GM21529 (cell line): ENCODE results near the gene ATP1B4.

Experiments used
- ATAC-seq: cut with Tn5 transposase; IDR thresholded peaks from one replicate; pipeline ENCODE4 v1.9.1; 2021; ENCODE audit not compliant: unreplicated experiment

The ATP1B4 gene

DNA sequence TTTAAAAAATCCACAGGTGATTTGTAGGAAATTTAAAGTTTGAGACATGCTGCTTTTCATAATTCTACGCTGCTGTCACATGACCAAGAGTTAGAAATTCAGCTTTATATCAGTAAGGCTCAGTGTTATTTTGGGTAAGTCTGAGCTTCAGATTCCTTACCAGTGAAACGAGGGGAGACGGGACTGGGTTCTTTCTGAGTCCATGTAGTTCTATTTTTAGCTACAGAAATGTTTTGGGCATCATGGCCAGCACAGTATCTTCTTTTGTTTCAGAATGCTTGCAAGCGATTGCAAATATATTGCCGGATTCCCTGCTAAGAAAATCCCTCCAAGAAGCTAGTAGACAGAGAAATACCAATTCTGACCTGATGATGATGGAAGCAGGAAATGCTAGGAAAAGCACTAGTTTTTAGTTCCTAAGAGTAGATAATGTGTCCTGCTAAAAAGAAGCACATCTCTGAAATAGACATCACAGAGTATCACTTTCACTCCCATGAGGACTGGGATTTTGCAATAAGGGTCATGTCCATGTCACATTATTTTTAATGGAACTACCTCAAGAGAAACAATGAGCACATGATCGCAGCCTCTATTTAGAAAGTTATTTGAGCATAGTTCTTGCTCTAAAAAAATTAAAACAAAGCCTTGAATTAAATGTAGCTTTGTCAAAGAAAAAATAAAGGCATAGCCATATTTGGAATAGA, 10.9 kb downstream of the ATP1B4 start:
- no peak for ATAC-seq

DNA sequence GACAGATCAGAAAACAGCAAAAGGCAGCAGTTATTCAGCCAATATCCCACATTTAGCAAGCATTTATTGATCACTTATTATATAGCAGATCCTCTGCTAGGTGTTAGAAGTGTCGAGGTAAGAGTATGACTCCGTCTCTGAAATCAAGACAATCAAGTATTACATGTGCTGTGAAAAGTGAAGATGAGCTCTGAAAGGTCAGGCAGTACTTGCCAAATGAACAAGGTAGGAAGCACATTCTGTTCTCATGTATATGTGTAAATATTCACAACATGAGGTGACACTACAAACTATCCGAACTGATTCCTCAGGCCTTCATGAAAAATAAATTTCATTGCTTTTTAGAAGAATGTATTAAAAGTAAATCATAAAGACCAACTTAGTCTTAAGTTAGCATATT, 15.3 kb downstream of the ATP1B4 start:
- no peak for ATAC-seq

GRCh38 chrX:120377715-120378114, 15.8 kb downstream of the ATP1B4 start:
- ATAC-seq: no peak

- ATAC-seq: no peak
Measured at GRCh38 chrX:120378570-120378969, 16.7 kb downstream of the ATP1B4 start.

DNA sequence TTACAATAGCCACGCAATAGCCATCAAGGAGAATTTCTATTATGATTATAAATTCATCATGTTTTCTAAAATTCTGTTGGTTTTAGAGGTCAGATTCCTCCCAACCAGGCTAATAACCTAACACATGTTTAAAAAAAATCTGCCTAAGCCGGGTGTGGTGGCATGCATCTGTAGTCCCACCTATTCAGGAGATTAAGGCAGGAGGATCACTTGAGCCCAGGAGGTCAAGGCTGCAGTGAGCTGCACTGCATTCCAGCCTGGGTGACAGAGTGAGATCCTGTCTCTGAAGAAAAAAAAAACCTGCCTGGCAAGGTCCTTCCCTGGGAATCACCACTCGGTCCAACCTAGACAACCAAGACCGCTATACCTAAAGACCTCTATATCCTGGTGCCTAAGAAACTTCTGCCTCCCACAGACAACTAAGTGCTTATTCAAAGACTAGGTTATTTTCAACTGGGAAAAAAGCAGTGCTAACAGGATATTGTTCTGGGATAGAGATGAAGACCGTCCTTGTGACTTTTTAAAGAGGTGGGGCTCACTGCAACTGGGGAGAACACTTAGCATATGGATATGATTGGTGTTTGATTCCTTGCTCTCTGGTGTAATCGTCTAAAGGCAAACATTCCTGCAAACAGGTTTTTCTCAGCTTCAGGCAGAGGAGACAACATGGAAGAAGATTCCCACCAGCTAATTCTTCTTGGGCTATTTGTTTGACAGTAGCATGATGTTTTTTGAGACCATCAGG, 18.2 kb downstream of the ATP1B4 start:
- ATAC-seq: no peak

DNA sequence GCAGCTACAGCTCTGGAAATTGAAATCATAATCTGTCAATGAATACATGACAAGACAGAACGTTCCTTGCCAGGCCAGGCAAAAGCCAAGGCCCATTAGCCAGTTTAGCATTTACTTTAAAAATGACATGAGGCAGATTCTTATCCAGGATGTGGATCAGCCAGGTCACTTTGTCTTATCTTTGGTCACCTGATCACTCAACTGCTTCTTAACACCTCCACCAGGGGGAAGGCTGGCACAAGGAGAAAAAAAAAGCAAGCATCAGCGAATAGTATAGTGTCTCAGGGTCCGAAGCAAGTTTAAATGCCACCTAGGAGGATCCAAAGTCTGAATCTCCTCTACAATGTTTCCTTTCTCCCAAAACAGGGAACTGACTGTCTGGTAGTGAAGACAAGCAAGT, 18.8 kb downstream of the ATP1B4 start:
- ATAC-seq: peak; percentile 68

- ATAC-seq: no peak
Measured at GRCh38 chrX:120401301-120401700, 39.4 kb downstream of the ATP1B4 start.

GRCh38 chrX:120402369-120402768, 40.5 kb downstream of the ATP1B4 start:
- ATAC-seq: no peak

- no peak for ATAC-seq
Measured at GRCh38 chrX:120406638-120407037, 44.7 kb downstream of the ATP1B4 start.

- ATAC-seq: no peak
Measured at GRCh38 chrX:120408168-120408567, 46.3 kb downstream of the ATP1B4 start.

DNA sequence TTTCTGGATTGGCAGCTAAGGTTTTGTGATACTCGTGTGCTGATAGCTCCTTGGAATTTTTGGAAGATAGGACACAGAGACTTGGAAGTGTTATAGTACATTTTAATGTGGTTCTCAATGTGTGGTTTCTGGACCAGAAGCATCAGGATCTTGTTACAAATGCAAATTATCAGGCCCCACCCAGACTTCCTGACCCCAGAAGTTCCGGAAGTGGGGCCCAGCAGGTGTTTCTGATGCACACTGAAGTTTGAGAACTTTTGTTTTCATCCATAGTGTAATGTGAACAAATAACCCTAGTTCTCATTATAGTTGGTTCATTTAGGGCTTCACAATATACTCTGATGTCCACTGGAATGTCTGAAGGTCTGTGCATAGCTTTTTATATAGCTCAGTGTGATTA, 57.6 kb downstream of the ATP1B4 start:
- ATAC-seq: peak; percentile 73

GRCh38 chrX:120426599-120426998, 64.7 kb downstream of the ATP1B4 start:
- ATAC-seq: no peak

DNA sequence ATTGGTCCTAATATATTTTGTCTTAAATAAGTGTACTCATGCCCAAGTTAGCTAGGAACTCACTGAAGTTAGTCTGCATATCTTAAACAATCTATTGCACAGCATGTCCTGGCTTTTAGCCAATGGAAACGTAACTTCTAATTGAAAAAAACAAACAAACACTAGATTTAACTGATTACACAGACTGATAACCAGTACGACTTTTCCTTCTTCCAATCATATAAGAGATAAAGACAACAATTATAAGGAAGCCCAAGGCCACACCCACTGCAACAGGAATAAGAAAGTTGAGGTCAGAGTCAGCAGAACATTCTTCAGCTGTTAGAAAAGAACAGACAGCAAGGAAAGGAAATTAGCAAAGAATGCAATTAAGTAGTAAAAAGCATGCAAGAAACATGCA, 66.4 kb downstream of the ATP1B4 start:
- no peak for ATAC-seq

- ATAC-seq: no peak
Measured at GRCh38 chrX:120429776-120430540, 68.1 kb downstream of the ATP1B4 start.
